OCI-M1 (cell line): ENCODE data around the gene DNAAF5.

Experiments
- DNase-seq: peaks from one replicate; lab custom pipeline; 2025; lab: John Stamatoyannopoulos, UW

DNAAF5 gene

GRCh38 chr7:815284-816216, 89.1 kb downstream of the DNAAF5 start:
- DNase-seq = no peak

DNA sequence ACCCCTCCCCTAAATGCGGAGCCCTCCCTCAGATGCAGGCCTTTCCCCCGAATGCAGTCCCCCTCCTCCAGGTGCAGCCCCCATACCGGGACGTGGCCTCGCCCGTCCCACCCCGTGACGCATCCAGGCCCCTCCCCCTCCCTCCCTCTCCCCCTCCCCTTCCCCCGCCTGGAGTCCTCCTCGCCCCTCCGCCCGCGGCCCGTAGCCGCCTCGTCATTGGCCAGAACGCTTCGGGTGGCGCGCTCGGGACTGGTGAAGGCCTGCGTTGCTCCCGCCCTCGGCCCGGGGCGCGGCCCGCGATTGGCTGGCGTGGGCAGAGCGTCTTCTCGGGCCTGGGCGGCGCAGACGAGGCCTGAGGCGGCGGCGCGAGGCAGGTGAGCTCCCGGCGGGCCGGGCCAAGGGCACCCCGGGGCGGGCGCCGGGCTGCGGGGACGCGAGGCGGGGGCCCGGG, 89.8 kb downstream of the DNAAF5 start:
- peak; percentile 95 for DNase-seq

GRCh38 chr7:816751-817671, 90.5 kb downstream of the DNAAF5 start:
- peak; percentile 19 for DNase-seq

GRCh38 chr7:818031-818699, 91.7 kb downstream of the DNAAF5 start:
- DNase-seq = peak; percentile 25

DNA sequence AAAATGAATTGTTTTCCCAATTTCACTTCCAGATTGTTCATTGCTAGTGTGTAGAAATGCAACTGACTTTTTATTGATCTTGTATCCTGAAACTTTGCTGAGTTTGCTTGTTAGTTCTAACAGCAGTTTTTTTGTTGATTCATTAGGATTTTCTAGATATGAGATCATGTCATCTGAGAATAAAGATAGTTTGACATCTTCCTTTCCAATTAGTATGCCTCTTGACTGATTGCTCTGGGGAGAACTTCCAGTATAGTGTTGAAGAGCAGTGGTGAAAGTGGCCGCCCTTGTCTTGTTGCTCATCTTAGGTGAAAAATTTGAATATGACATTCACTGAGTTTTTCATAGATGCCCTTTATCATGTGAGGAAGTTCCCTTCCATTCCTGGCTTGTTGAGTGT, 93.8 kb downstream of the DNAAF5 start:
- DNase-seq = no peak

DNA sequence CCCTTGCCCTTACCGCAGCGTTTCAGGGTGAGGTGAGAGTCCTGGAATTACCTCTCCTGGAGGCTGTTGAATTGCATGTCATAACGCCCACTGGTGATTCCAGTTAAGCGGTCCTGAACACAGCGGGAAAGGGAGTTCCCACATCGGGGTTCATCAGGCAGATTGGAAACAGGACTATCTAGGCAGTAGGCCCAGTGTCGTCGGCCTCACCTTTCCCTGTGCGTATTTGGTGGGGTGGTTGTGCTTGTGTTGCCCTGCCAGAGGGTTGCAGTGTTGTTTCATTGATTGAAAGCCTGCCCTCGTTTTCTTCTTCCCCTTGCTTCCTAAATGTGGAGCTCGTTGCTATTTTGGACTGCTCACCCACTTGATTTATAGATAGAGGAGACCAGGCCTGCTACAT, 95.2 kb downstream of the DNAAF5 start:
- DNase-seq = no peak

DNA sequence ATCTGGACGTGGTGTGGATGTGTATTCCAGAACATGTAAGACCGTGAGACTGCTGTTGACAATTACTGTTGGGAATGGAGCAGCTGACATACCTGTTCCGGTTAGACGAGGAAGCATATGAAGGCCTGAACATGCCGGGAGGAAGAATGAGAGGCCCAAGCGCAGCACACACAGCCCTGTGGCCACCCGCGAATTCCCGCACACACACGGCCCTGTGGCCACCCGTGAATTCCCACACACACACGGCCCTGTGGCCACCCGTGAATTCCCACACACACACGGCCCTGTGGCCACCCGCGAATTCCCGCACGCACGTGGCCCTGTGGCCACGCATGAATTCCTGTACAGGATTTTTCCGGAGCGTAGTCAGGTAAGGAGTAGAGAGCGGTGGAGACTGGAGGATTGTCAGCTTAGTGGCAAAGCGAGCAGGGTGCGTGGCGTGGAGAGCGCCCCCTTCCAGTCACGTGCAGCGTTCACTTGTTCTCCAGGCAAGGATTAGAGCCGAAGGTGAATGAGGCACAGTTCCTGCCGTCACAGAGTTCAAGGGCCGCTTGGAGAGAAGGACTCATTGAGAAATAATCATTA, 96.3 kb downstream of the DNAAF5 start:
- no peak for DNase-seq

GRCh38 chr7:823649-824048, 97.2 kb downstream of the DNAAF5 start:
- no peak for DNase-seq

GRCh38 chr7:824081-824480, 97.6 kb downstream of the DNAAF5 start:
- no peak for DNase-seq

DNA sequence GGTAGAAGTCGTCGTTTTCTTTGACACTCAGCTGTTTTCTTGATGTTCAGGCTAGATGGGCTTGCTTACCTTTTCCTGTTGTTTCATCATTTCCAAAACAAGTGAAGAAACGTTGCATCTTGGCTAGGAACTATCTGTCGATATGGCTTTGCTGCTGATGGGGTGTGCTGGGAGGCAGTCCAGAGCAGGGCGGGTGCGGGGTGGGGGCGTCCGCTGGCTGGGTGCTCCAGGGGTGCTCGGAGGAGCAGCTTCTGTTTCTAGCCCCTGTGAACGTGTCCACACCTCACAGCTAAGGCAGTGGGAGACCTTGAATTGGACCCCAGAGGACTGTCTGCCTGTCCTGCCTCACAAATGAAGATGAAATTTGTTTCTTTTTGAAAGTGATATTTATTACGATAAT, 98.2 kb downstream of the DNAAF5 start:
- DNase-seq = no peak

- no peak for DNase-seq
Measured at GRCh38 chr7:825386-825785, 98.9 kb downstream of the DNAAF5 start.

GRCh38 chr7:826230-826917, 99.9 kb downstream of the DNAAF5 start:
- DNase-seq = no peak

- no peak for DNase-seq
Measured at GRCh38 chr7:828793-829561, 102.5 kb downstream of the DNAAF5 start.

DNA sequence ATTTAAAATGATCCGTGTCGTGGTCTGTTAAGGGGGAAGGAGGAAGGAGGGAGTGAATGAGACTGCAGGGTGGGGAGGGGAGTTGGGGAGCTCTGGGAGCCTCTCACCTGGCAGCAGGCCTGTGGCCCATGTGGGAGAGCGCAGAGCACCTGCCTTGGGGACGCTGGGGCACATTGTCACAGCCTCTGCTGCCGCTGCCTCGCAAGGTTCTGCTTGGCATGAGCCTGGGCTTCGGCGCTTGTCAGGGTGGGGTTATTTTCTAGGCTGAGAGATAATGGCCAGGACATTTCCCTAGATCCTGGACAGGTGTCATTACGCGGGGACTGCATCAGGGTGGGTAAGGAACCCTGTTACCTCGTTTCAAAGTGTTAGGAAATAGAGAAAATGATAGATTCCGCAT, 103.6 kb downstream of the DNAAF5 start:
- DNase-seq = no peak

GRCh38 chr7:831596-832166, 105.2 kb downstream of the DNAAF5 start:
- DNase-seq = peak; percentile 44

- DNase-seq = no peak
Measured at GRCh38 chr7:832167-832967, 105.9 kb downstream of the DNAAF5 start, which contains the start of gene SUN1. Gene SUN1, plus strand, starts transcription at chr7:832476. Its CDS starts 49 bp downstream, at chr7:832525.

- DNase-seq = no peak
Measured at GRCh38 chr7:832968-833424, 106.5 kb downstream of the DNAAF5 start.

- DNase-seq = no peak
Measured at GRCh38 chr7:833601-834258, 107.2 kb downstream of the DNAAF5 start.
